ENCODE measurements around the gene SSX4.
"Not testable (repeated sequence)": the region's sequence is repeated elsewhere in the genome, so short reads cannot be mapped to it uniquely, and the experiment has no call there.

GRCh38 chrX:48429606-48430005, 46.3 kb downstream of the SSX4 start:
- TF ChIP-seq TCF12 (IDR thresholded peaks at IDR 0.05); CTCF (IDR thresholded peaks at IDR 0.05); EZH2phosphoT487 (IDR thresholded peaks at IDR 0.05; ENCODE audit: borderline replicate concordance, low read depth); RAD21 (IDR thresholded peaks at IDR 0.05; ENCODE audit: low read length); RCOR1 (IDR thresholded peaks at IDR 0.05; ENCODE audit: low read length); JUND (IDR thresholded peaks at IDR 0.05); TAF1 (IDR thresholded peaks at IDR 0.05; ENCODE audit: borderline replicate concordance, low read depth, low read length); PBX3 (IDR thresholded peaks at IDR 0.05); RXRA (IDR thresholded peaks at IDR 0.05; ENCODE audit: borderline replicate concordance, low read depth); GABPA (IDR thresholded peaks at IDR 0.05; ENCODE audit: low read depth): not testable (repeated sequence)
